MM.1S (cell line): ENCODE data around the gene PPP1R15A.

ENCODE experiments used
- CTCF ChIP-seq: fragments of 300-600 bp; sonication (generic); IDR thresholded peaks from 2 replicates; pipeline ENCODE4 v1.5.1; 2016; ENCODE audit warnings: antibody characterized with exemption, low read length, mixed read lengths
- EZH2 ChIP-seq: fragments of 300-600 bp; sonication (generic); optimal IDR thresholded peaks from 2 replicates; pipeline ENCODE3; 2017; ENCODE audit warnings: low read depth, mild to moderate bottlenecking, antibody characterized with exemption, low read length, mixed read lengths
- EZH2phosphoT487 ChIP-seq: fragments of 300-600 bp; sonication (generic); IDR thresholded peaks from 2 replicates; pipeline ENCODE4 v1.6.1; 2018; ENCODE audit warnings: antibody characterized with exemption, low read length

- TF ChIP-seq CTCF, result no peak
- no peak for TF ChIP-seq EZH2
- TF ChIP-seq EZH2phosphoT487, result no peak
These were observed 19.9 kb upstream of the PPP1R15A start for GRCh38 chr19:48852292-48852691.
